HFF-Myc (cell line): ENCODE data around the gene RAPGEF1.
"Not testable (repeated sequence)": the region's sequence is repeated elsewhere in the genome, so short reads cannot be mapped to it uniquely, and the experiment has no call there.

ENCODE experiments used
- DNase-seq: peaks from one replicate; pipeline ENCODE4 v3.0.0-alpha.2; 2011; ENCODE audit warnings: low read depth; ENCODE audit errors: extremely low read depth
- H3K4me3 ChIP-seq: replicated peaks from 2 replicates; pipeline ENCODE4 v1.5.1; 2011; ENCODE audit warnings: low read depth, mild to moderate bottlenecking, control low read depth, low read length
- TF ChIP-seq, protein P1 (sequence below): IDR thresholded peaks from 2 replicates; pipeline ENCODE4 v1.5.1; 2012; ENCODE audit warnings: mild to moderate bottlenecking, low read depth, low read length, control low read depth; ENCODE audit errors: missing control alignments

Gene RAPGEF1

DNA sequence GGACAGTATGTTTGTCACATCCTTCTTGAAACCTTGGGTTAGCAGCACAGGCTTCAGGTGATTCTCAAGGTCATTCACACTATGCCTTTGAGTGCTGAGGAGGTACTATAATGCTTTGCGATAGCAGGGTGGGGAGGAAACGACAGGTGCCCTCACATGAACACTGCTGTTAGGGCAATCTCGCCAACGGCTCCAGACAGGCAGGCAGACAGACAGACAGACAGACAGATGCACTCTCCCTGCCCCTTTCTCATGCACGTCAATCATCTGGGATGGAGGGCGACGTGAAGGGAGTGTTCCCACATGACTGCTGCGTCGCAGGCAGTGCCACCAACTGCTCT is 82.9 kb downstream of the RAPGEF1 start:
- no peak for DNase-seq
- TF ChIP-seq, protein P1, sequence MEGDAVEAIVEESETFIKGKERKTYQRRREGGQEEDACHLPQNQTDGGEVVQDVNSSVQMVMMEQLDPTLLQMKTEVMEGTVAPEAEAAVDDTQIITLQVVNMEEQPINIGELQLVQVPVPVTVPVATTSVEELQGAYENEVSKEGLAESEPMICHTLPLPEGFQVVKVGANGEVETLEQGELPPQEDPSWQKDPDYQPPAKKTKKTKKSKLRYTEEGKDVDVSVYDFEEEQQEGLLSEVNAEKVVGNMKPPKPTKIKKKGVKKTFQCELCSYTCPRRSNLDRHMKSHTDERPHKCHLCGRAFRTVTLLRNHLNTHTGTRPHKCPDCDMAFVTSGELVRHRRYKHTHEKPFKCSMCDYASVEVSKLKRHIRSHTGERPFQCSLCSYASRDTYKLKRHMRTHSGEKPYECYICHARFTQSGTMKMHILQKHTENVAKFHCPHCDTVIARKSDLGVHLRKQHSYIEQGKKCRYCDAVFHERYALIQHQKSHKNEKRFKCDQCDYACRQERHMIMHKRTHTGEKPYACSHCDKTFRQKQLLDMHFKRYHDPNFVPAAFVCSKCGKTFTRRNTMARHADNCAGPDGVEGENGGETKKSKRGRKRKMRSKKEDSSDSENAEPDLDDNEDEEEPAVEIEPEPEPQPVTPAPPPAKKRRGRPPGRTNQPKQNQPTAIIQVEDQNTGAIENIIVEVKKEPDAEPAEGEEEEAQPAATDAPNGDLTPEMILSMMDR, result no peak
- no peak overlapping the region for H3K4me3 ChIP-seq

DNA sequence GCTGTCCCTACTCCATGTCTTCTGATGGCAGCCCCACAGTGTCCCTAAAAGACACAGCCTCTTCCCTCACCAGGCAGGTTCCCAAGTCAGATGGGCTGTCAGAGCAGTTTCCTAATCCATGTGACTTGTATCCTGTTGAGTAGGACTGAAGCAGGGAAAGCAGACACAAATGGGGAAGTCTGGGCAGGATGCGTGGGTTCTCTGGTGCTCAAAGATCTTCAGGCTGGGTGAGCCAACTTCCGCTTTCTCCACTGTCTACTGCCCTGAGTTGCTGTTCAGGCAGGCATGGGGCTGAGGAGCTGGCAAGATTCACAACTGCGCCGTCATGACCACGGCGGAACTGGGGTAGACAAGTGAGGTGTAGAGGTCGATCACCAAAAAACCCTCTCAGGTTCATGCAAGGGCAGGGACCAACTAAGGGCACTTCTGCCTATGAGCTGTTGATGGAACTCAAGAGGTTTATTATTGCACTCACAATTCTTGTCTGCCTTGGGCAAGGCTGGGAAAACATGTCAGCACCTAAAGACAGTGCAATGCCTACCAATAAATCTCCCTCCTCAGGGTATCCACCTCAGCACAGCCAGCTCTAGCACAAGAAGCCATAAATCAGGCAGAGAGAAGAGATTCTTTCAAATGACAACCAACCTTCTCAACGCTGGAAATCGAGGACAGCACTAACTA is 83.4 kb downstream of the RAPGEF1 start:
- no peak for DNase-seq
- TF ChIP-seq, protein P1, result no peak
- H3K4me3 ChIP-seq, result no peak overlapping the region

DNA sequence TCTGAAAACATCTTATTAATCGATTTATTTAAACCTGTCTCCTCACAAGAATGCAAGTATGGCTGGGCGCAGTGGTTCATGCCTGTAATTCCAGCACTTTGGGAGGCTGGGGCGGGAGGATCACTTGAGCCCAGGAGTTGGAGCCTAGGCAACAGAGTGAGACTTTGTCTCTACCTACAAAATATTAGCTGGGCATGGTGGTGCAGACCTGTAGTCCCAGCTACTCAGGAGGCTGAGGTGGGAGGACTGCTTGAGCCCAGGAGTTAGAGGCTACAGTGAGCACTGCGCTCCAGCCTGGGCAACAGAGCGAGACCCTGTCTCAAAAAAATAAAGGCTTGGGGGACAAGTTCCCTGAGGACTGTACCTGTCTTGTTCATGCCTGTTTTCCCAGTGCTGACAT is 85.5 kb downstream of the RAPGEF1 start:
- not testable (repeated sequence) for DNase-seq, H3K4me3 ChIP-seq

DNA sequence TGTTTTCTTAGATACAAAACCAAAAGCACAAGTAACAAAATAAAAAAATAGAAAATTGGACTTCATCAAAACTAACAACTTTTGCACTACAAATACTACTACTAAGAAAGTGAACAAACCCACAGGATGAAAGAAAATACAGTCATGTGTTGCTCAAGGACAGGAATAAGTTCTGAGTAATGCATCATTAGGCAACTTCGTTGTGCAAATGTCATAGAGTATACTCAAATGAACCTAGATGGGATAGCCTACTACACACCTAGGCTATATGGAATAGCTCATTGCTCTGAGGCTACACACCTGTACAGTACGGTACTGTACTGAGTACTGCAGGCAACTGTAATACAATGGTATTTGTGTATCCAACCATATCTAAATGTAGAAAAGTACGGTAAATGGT is 88.3 kb downstream of the RAPGEF1 start:
- no peak overlapping the region for H3K4me3 ChIP-seq
- TF ChIP-seq, protein P1, result no peak
- no peak for DNase-seq

DNA sequence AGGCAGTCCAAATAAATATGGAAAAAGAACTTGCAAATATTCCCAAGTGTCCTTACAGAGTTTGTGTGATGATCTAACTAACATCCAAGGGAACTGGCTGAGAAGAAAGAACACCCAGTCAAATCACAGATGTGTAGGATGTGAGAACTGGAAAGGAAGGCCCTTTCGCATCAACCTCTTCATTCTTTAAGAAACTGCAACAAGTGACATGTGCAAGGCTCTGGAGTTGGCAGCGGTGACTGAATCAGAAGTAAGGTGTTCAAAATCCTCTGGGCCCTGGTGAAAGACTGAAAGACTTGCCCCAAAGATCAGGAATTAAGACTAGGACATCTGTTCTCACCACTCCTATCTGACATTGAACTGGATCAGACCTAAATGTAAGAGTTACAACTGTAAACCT is 88.7 kb downstream of the RAPGEF1 start:
- TF ChIP-seq, protein P1, result no peak
- no peak overlapping the region for H3K4me3 ChIP-seq
- no peak for DNase-seq

DNA sequence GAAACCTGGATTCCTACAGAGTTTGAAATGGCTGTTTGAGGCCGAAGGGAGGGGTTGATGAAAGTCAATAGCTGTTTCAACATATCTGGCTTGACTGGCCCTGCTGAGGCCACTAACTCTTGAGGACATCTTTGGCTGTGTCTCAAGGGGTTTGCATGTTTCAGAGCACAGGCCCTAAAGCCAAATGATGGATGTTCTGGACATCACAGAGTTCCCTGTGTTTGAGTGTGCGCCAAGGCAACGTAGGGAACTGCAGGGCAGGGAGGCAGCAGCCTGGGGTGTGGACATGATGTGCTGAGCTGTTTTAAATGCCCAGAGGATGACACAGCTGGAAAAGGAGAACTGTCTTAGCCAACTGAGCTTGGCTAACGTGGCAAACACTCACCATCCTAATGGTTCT is 89.6 kb downstream of the RAPGEF1 start:
- no peak overlapping the region for H3K4me3 ChIP-seq
- TF ChIP-seq, protein P1, result no peak
- no peak for DNase-seq

DNA sequence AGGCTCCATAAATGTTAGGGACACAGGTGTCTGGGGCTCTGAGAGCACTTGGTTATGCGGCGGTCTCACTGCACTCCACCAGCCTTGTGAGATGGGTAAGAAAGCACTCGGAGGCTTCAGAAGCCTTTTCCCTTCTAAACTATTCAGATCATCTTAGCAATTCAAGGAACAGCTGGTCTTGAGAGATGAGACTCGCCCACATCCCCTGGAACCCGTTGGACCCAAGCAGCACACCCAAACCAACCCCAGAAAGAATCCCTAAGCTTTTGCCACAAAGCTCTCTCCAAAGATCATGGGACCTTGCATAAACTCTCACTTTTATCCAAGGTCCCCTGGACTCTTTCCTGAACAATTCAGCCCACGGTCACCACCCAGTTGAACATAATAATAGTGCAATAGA is 90.2 kb downstream of the RAPGEF1 start:
- no peak overlapping the region for H3K4me3 ChIP-seq
- TF ChIP-seq, protein P1, result no peak
- no peak for DNase-seq
